Panc1 (cell line): Measurements from ENCODE around the gene FOXO6.

ENCODE experiments used
- SIN3A ChIP-seq: IDR thresholded peaks from 2 replicates; pipeline ENCODE4 v1.6.1; 2012; ENCODE audit warnings: low read depth, mild to moderate bottlenecking, low read length, moderate library complexity, borderline replicate concordance; ENCODE audit not compliant: insufficient read depth
- TF ChIP-seq, protein P1 (sequence below): fragments of 450-650 bp; IDR thresholded peaks from 2 replicates; pipeline ENCODE4 v1.5.1; 2017; ENCODE audit warnings: mild to moderate bottlenecking

DNA sequence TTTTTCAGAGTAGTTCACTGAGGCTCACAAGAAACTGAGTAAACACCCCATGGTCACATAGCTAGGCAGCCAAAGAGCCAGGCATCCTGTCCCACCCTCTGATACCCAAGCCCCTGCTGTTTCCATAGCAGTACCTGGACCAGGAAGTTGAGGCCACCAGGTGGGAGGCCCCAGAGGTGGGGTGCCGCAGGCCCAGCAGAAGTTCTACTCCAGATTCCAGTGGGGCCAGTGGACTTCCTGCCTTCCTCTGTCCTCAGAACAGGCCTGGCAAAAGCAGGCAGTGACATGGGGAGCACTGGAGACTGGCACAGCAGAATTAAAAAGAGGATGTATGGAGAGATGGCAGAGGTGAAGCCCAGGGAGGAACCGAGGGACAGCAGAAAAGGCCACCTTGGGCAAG is 19.0 kb downstream of the FOXO6 start:
- TF ChIP-seq, protein P1, sequence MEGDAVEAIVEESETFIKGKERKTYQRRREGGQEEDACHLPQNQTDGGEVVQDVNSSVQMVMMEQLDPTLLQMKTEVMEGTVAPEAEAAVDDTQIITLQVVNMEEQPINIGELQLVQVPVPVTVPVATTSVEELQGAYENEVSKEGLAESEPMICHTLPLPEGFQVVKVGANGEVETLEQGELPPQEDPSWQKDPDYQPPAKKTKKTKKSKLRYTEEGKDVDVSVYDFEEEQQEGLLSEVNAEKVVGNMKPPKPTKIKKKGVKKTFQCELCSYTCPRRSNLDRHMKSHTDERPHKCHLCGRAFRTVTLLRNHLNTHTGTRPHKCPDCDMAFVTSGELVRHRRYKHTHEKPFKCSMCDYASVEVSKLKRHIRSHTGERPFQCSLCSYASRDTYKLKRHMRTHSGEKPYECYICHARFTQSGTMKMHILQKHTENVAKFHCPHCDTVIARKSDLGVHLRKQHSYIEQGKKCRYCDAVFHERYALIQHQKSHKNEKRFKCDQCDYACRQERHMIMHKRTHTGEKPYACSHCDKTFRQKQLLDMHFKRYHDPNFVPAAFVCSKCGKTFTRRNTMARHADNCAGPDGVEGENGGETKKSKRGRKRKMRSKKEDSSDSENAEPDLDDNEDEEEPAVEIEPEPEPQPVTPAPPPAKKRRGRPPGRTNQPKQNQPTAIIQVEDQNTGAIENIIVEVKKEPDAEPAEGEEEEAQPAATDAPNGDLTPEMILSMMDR: no peak
- no peak for TF ChIP-seq SIN3A
